Measurements from ENCODE around the gene CDC42BPG. TPM values are rescaled to one million over a fixed set of nuclear protein-coding genes. Genes with fewer than 3 reads are reported as not detected.

Gene CDC42BPG
- polyA plus RNA-seq, 1 experiment, result 0.02 TPM

DNA sequence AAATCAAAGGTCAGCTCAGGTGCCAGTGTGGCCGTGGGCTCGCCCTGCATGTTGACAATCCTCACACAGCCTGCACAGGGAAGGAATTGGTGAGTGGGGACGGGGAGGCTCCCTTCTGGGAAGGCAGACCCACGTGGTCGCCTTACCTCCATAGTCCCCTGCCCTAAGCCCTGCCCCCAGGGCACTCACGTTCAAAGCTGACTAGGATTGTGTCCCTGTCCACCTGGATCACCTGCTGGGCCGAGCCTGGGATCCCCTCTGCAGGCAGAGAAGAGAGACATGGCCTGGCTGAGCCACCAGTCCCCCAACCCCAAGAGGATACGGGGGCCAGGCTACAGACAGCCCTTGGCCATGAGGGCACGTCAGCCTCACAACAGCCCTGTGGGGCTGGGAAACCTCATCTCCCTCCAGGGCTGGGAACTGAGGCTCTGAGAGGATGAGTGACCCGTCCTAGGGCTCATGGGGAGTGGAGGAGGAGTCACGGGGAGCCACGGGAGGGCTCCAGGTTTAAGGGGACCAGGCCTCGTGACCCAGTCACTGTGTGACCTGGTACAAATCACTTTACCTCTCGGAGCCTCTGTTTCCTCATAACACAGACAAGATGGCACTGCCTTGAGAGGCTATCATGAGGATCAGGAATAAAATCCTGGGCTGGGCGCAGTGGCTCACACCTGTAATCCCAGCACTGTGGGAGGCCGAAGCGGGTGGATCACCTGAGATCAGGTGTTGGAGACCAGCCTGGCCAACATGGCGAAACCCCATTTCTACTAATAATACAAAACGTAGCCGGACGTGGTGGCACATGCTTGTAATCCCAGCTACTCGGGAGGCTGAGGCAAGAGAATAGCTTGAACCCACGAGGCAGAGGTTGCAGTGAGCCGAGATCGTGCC, 54.0 kb downstream of the CDC42BPG start:
- Histone ChIP-seq H3K27me3 (ENCODE audit: control insufficient read depth, insufficient read depth, low read length) (no peaks in the 10 kb centered on the region), H3K9me3 (ENCODE audit: control insufficient read depth, insufficient read depth, low read length) (no peaks in the 10 kb centered on the region), H3K27ac (ENCODE audit: low read depth, low read length) (no peak overlapping the region), H3K4me3 (ENCODE audit: low read depth, low read length) (no peak overlapping the region)
- no peak for TF ChIP-seq CTCF (IDR thresholded peaks at IDR 0.05; ENCODE audit: low read depth, low read length)
- ChIA-PET CTCF (no interaction called here), POLR2A (no interaction called here)
- no peak for DNase-seq (ENCODE audit: low read depth, low spot score)

DNA sequence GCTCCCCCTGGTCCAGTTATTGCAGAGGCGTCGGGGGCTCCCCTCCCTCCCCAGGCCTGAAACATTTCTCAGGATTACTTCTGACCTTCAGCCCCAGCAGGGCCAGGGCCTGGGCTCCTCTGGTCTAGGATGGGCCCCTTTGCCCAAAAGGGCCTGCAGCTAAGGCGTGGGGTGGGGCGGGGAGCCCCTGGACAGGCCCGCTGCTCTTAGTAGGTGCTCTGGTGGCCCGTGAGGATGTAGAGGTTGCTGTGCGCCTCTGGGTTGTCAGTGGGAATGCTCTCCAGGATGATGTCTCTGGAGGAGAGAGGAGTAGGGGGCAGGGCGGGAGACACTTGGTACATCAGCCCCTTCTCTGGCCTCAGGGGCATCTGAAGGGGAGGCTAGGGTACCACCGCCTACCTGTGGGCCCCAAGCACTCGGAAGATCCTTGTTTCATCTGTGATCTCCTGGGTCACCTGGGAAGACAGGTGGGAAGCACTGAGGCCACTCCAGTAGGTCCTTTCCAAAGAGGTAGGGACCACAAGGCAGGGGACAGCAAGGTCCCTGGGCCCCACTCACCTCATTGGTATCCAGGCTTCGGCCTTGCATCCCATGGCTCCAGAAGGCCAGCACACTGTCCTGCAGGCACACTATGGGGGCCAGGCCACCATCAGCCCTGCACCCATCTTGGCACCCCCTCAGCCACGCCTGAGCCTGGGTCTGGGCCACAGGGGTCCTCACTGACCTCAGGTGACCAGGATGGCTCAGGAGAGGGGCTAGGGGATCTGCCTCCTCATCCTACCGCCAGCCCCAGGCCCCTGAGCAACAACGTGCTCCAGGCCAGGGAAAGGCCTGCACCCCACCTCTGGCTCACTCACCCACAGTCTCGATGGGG, 54.9 kb downstream of the CDC42BPG start:
- POLR2A ChIA-PET, result no interaction called here
- TF ChIP-seq CTCF (IDR thresholded peaks at IDR 0.05; ENCODE audit: low read depth, low read length), result no peak
- Histone ChIP-seq H3K27me3 (ENCODE audit: control insufficient read depth, insufficient read depth, low read length) (no peaks in the 10 kb centered on the region), H3K4me3 (ENCODE audit: low read depth, low read length) (no peak overlapping the region), H3K9me3 (ENCODE audit: control insufficient read depth, insufficient read depth, low read length) (no peaks in the 10 kb centered on the region), H3K27ac (ENCODE audit: low read depth, low read length) (no peak overlapping the region)
- no peak for DNase-seq (ENCODE audit: low read depth, low spot score)
- CTCF ChIA-PET, result no interaction called here

DNA sequence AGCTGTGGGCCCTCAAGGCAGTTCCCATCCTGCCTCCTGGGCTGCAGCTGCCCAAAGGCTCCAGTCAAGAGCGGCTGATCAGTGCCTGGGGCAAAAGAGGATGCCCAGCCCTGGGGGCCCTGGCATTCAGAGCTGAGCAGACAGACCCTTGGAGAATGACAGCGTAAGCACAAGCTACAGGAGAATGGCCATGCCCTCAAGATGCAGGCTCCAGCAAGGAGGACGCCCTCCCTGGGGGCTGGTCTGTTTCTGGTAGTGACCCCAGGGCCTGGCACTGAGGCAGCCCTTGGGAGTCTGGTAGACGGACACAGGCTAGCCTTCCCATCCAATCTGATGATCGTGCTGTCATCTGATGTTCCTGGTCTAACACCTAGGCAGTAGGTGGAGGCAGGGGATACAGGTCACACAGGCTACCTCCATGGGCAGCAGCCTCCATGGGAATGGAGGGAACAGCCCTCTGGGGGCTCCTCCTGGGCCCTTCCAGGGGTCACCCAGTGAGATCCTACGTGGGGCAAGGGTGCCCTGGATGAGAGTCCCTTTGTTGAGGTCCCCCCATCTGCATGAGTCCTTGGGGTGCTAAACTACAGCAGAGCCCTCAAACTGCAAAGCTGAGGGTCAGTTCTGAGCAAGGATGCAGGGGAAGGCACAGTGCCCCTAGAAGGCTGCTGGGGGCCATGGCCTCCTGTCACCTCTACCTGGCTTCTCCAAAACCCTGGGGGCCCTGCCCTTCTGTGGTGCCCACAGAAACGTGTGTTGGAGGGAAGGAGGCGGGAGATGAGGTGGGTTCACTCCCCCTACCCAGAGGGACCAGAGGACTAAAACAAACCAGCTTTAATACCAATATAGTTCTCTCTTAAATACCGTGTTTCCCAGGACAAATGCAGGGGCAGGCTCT, 55.9 kb downstream of the CDC42BPG start:
- Histone ChIP-seq H3K4me3 (ENCODE audit: low read depth, low read length) (no peak overlapping the region), H3K27ac (ENCODE audit: low read depth, low read length) (no peak overlapping the region), H3K9me3 (ENCODE audit: control insufficient read depth, insufficient read depth, low read length) (no peaks in the 10 kb centered on the region), H3K27me3 (ENCODE audit: control insufficient read depth, insufficient read depth, low read length) (no peaks in the 10 kb centered on the region)
- ChIA-PET POLR2A (no interaction called here), CTCF (interaction anchor here (0.5 to 1.0 kb wide), 8 partner anchors 9 to 548 kb away, joined by 3 to 7 read pairs (median 4); partner anchors contain the start of genes ARL2 and SF1)
- no peak for TF ChIP-seq CTCF (IDR thresholded peaks at IDR 0.05; ENCODE audit: low read depth, low read length)
- DNase-seq (ENCODE audit: low read depth, low spot score), result no peak

- H3K27ac ChIP-seq (ENCODE audit: low read depth, low read length), result no peak overlapping the region
- CTCF ChIA-PET, result interaction anchor here (0.6 to 1.0 kb wide), 8 partner anchors 9 to 292 kb away, joined by 3 to 7 read pairs (median 4); partner anchors contain the start of genes ARL2 and SF1
- POLR2A ChIA-PET, result interaction anchor here (0.5 to 1.2 kb wide), 2 partner anchors 9 to 570 kb away, joined by 3 to 7 read pairs; partner anchors contain the start of gene SF1
- no peaks in the 10 kb centered on the region for H3K9me3 ChIP-seq (ENCODE audit: control insufficient read depth, insufficient read depth, low read length)
- no peaks in the 10 kb centered on the region for H3K27me3 ChIP-seq (ENCODE audit: control insufficient read depth, insufficient read depth, low read length)
- no peak for DNase-seq (ENCODE audit: low read depth, low spot score)
- H3K4me3 ChIP-seq (ENCODE audit: low read depth, low read length), result no peak overlapping the region
- peak; percentile 86 for TF ChIP-seq CTCF (IDR thresholded peaks at IDR 0.05; ENCODE audit: low read depth, low read length)
Observed at GRCh38 chr11:64787526-64788320, 56.7 kb downstream of the CDC42BPG start.

Data from AG04450 (cell line).